ENCODE data around the gene PCBP3. TPM values are rescaled to one million over a fixed set of nuclear protein-coding genes. Genes with fewer than 3 reads are reported as not detected.
"Not testable (repeated sequence)": the region's sequence is repeated elsewhere in the genome, so short reads cannot be mapped to it uniquely, and the experiment has no call there.

Gene PCBP3
- total RNA-seq, 1 donor from 2014 or later: 72.7 TPM

DNA sequence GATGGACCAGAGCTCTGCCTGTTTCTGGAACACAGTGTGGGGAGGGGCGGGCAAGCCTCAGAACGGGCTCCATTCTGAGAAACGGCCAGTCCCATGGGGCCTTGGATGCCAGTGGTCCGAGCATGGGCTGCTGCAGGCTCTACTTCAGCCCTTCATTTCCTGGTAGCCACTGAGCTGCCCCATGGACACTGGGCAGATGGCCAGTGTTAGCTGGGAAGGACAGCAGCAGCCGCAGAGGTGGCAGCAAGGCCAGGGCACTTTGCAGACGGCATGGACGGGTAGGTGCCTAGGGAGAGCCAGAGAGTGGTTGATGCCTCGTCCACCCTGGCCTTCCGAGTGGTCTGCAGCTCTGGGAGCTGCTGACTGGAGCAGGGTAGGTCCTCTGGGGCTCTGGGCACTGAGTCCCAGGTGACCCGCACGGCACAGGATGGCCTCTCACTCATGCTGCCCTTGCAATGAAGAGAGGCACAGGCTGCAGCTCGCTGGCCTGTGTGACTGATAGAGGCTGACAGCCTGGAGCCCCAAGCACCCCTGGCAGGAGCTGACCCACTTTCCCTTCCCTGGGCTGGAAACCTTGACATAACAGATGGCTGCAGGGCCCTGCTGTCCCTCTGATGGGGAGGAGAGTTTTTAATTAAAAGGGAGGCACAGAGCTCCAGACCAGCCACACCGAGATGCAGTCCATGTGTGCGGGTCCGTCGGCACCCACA is 250.4 kb downstream of the PCBP3 start:
- H3K36me3 Mint-ChIP-seq (ENCODE audit: unreplicated experiment): no peaks in the 10 kb centered on the region
- H3K27me3 Mint-ChIP-seq (ENCODE audit: unreplicated experiment): peaks cover 13% of the 10 kb centered on the region
- peaks cover 41% of the 10 kb centered on the region for H3K4me1 Mint-ChIP-seq (ENCODE audit: low read depth, unreplicated experiment)
- TF ChIP-seq, protein P1, sequence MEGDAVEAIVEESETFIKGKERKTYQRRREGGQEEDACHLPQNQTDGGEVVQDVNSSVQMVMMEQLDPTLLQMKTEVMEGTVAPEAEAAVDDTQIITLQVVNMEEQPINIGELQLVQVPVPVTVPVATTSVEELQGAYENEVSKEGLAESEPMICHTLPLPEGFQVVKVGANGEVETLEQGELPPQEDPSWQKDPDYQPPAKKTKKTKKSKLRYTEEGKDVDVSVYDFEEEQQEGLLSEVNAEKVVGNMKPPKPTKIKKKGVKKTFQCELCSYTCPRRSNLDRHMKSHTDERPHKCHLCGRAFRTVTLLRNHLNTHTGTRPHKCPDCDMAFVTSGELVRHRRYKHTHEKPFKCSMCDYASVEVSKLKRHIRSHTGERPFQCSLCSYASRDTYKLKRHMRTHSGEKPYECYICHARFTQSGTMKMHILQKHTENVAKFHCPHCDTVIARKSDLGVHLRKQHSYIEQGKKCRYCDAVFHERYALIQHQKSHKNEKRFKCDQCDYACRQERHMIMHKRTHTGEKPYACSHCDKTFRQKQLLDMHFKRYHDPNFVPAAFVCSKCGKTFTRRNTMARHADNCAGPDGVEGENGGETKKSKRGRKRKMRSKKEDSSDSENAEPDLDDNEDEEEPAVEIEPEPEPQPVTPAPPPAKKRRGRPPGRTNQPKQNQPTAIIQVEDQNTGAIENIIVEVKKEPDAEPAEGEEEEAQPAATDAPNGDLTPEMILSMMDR (IDR thresholded peaks at IDR 0.05; ENCODE audit: partially characterized antibody, unreplicated experiment): no peak
- peak; percentile 58 for DNase-seq
- H3K4me3 Mint-ChIP-seq (ENCODE audit: unreplicated experiment): peak overlapping the region; percentile 79
- H3K9me3 Mint-ChIP-seq (ENCODE audit: unreplicated experiment): peaks cover 9% of the 10 kb centered on the region
- peak overlapping the region; percentile 91 for H3K27ac Mint-ChIP-seq (ENCODE audit: unreplicated experiment)

DNA sequence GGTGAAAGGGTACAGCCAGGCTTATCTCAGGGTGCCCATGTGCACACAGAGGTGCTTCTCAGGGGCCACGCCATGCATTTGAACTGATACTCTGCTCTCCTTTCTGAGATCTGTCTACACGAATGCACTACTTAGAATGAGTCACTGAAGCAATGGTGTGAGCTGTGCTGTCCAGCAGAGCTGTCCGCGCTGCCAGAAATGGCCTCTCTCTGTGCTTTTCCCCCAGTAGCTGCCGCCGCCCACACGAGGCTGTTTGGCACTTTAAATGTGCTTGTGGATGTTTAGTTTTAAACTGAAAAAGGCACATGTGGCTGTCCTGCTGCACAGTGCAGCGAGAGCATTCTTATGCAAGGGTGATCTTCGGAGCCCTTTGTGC is 250.9 kb downstream of the PCBP3 start:
- no peak for DNase-seq
- Mint-ChIP-seq H3K9me3 (ENCODE audit: unreplicated experiment) (peaks cover 9% of the 10 kb centered on the region), H3K36me3 (ENCODE audit: unreplicated experiment) (no peaks in the 10 kb centered on the region), H3K4me3 (ENCODE audit: unreplicated experiment) (peak overlapping the region; percentile 79), H3K27me3 (ENCODE audit: unreplicated experiment) (peaks cover 14% of the 10 kb centered on the region), H3K27ac (ENCODE audit: unreplicated experiment) (peak overlapping the region; percentile 91), H3K4me1 (ENCODE audit: low read depth, unreplicated experiment) (peaks cover 36% of the 10 kb centered on the region)
- TF ChIP-seq, protein P1 (IDR thresholded peaks at IDR 0.05; ENCODE audit: partially characterized antibody, unreplicated experiment): no peak

DNA sequence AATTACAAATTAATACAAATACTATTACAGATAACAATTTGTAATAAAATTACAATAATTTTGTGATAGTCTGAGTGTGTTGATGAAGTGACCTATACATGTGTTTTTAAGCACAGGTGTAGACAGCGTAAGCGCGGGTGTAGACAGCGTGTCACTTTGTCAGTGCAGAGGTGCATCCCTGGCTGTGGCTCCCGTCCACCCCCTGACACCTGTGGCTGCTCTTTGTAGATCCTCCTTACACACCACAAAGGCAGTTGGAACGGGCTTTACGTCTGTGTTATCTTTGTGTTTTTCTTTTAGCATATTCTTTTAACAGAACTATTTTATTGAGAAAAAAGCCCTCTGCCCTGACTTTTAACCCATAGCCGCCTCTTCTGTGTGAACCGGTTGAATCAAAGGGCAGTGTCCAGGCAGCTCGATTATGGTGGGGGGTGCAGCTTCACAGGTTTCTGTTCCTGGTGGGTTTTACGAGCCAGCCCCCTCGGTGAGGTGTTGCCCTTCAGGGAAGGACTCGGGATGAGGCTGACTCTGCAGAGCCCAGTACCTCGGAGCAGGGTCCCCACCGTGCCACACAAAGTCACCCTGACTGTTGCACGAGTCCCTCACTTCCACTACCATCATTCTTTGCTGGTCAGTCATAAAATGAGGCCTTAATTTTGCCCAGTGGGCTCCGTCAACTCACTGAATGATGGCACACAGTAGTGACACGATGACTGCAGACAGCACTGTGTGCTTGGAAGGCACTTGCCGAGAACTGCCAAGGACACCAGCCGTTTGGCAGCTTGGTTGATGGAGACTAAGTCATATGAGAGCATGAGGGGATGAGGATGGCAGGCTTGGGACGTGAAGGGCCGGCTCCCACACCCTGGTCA is 251.6 kb downstream of the PCBP3 start:
- no peak overlapping the region for H3K4me3 Mint-ChIP-seq (ENCODE audit: unreplicated experiment)
- H3K4me1 Mint-ChIP-seq (ENCODE audit: low read depth, unreplicated experiment): peaks cover 30% of the 10 kb centered on the region
- TF ChIP-seq, protein P1 (IDR thresholded peaks at IDR 0.05; ENCODE audit: partially characterized antibody, unreplicated experiment): no peak
- no peaks in the 10 kb centered on the region for H3K36me3 Mint-ChIP-seq (ENCODE audit: unreplicated experiment)
- peaks cover 7% of the 10 kb centered on the region for H3K9me3 Mint-ChIP-seq (ENCODE audit: unreplicated experiment)
- no peak for DNase-seq
- peak overlapping the region; percentile 64 for H3K27ac Mint-ChIP-seq (ENCODE audit: unreplicated experiment)
- peaks cover 14% of the 10 kb centered on the region for H3K27me3 Mint-ChIP-seq (ENCODE audit: unreplicated experiment)

DNA sequence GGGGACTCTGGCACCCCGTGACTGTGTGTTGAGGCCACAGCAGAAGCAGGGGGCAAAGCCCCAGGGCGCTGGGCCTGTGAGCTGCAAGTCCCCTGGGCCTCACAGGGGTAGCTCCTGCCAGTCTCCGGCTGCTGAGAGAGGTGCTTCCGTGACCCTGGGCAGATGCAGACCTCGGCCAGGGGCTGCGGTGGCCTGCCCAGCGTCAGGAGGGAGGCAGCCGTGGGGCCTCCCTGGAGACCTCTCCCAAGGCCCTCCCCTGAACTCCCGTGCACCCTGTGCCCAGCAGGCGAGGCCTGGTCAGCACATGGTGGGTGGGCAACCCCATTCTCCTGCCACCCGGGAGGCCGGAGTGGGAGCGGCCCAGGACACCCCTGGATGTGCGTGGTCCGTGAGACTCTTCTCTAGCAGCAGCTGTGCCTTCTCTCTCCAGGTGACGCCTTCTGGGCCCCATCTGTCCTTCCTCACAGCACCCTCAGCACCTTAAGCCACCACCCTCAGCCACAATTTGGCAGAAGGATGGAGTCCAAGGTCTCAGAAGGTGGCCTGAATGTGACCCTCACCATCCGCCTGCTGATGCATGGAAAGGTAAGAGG is 252.3 kb downstream of the PCBP3 start:
- no peak for DNase-seq
- H3K27me3 Mint-ChIP-seq (ENCODE audit: unreplicated experiment): peaks cover 14% of the 10 kb centered on the region
- no peaks in the 10 kb centered on the region for H3K36me3 Mint-ChIP-seq (ENCODE audit: unreplicated experiment)
- no peak overlapping the region for H3K27ac Mint-ChIP-seq (ENCODE audit: unreplicated experiment)
- H3K9me3 Mint-ChIP-seq (ENCODE audit: unreplicated experiment): peaks cover 7% of the 10 kb centered on the region
- TF ChIP-seq, protein P1 (IDR thresholded peaks at IDR 0.05; ENCODE audit: partially characterized antibody, unreplicated experiment): no peak
- peaks cover 26% of the 10 kb centered on the region for H3K4me1 Mint-ChIP-seq (ENCODE audit: low read depth, unreplicated experiment)
- H3K4me3 Mint-ChIP-seq (ENCODE audit: unreplicated experiment): peak overlapping the region; percentile 59

DNA sequence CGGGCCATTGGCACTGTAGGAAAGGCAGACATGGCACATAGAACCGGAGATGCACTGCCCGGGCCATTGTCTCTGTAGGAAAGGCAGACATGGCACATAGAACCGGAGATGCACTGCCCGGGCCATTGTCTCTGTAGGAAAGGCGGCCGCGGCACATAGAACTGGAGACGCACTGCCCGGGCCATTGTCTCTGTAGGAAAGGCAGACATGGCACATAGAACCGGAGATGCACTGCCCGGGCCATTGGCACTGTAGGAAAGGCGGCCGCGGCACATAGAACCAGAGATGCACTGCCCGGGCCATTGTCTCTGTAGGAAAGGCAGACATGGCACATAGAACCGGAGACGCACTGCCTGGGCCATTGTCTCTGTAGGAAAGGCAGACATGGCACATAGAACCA is 252.9 kb downstream of the PCBP3 start:
- not testable (repeated sequence) for DNase-seq; H3K36me3 Mint-ChIP-seq (ENCODE audit: unreplicated experiment); H3K4me3 Mint-ChIP-seq (ENCODE audit: unreplicated experiment); H3K27ac Mint-ChIP-seq (ENCODE audit: unreplicated experiment); H3K9me3 Mint-ChIP-seq (ENCODE audit: unreplicated experiment)
- Mint-ChIP-seq H3K27me3 (ENCODE audit: unreplicated experiment) (peaks cover 14% of the 10 kb centered on the region), H3K4me1 (ENCODE audit: low read depth, unreplicated experiment) (peaks cover 24% of the 10 kb centered on the region)
